CD14-positive monocyte (primary cell): ENCODE results near the gene RING1. TPM values are rescaled to one million over a fixed set of nuclear protein-coding genes. Genes with fewer than 3 reads are reported as not detected.

Experiments
- DNase-seq, 3 donors: peaks; one replicate each; pipeline ENCODE4 v3.0.0-alpha.2; 2011 to 2022
- H2AFZ ChIP-seq: 2 replicates; pipeline ENCODE4 v1.6.0; 2012; ENCODE audit warnings: mild to moderate bottlenecking, low read depth, low read length, inconsistent platforms; ENCODE audit not compliant: insufficient read depth, poor library complexity, severe bottlenecking
- H3K27ac ChIP-seq, 2 donors: 1 replicate in 1 of 2; 2 replicates in 1 of 2; pipeline ENCODE4 v1.5.1; 2012 to 2013; ENCODE audit warnings: low read length in 2 of 2, control low read depth in 1 of 2, inconsistent platforms in 1 of 2, low read depth in 1 of 2, mild to moderate bottlenecking in 1 of 2
- H3K27me3 ChIP-seq, 2 donors: one replicate each; pipeline versions ENCODE4 v1.6.0 to v1.6.1; 2011 to 2013; ENCODE audit warnings: low read length in 2 of 2; ENCODE audit not compliant: control insufficient read depth in 2 of 2, insufficient read depth in 2 of 2
- H3K36me3 ChIP-seq, 2 donors: replicated peaks in 1 of 2; 1 replicate in 1 of 2; 2 replicates in 1 of 2; pipeline versions ENCODE4 v1.5.1 to v1.6.1; 2012 to 2013; ENCODE audit warnings: low read length in 2 of 2, control low read depth in 1 of 2, inconsistent platforms in 1 of 2, mild to moderate bottlenecking in 1 of 2; ENCODE audit not compliant: insufficient read depth in 2 of 2, control insufficient read depth in 1 of 2
- H3K4me1 ChIP-seq, 2 donors: 1 replicate in 1 of 2; 2 replicates in 1 of 2; pipeline versions ENCODE4 v1.5.1 to v1.6.1; 2012 to 2013; ENCODE audit warnings: low read length in 2 of 2, control low read depth in 1 of 2, inconsistent platforms in 1 of 2, mild to moderate bottlenecking in 1 of 2, moderate library complexity in 1 of 2; ENCODE audit not compliant: insufficient read depth in 2 of 2, control insufficient read depth in 1 of 2
- H3K4me2 ChIP-seq: replicated peaks from 2 replicates; pipeline ENCODE3; 2012; ENCODE audit warnings: low read length, moderate library complexity, mild to moderate bottlenecking; ENCODE audit not compliant: poor library complexity, severe bottlenecking; ENCODE audit errors: extremely low read depth
- H3K4me3 ChIP-seq, 3 experiments: fragments of 200-600 bp in 1 of 3; sonication (generic) in 1 of 3; replicated peaks in 1 of 3; 1 replicate in 2 of 3; 2 replicates in 1 of 3; pipeline ENCODE4 v1.5.1; 2011 to 2013; ENCODE audit warnings: low read length in 3 of 3, mild to moderate bottlenecking in 3 of 3, control low read depth in 2 of 3, low read depth in 2 of 3, inconsistent platforms in 1 of 3, moderate library complexity in 1 of 3
- H3K79me2 ChIP-seq: 2 replicates; pipeline ENCODE4 v1.6.0; 2012; ENCODE audit warnings: mild to moderate bottlenecking, control low read depth, inconsistent platforms, low read length, moderate library complexity; ENCODE audit not compliant: insufficient read depth
- H3K9ac ChIP-seq: 2 replicates; pipeline ENCODE4 v1.6.0; 2017; ENCODE audit warnings: low read length, mild to moderate bottlenecking; ENCODE audit not compliant: insufficient read depth, poor library complexity, severe bottlenecking
- H3K9me3 ChIP-seq, 2 donors: replicated peaks in 1 of 2; 1 replicate in 1 of 2; 2 replicates in 1 of 2; pipeline versions ENCODE4 v1.5.1 to v1.6.1; 2012 to 2013; ENCODE audit warnings: low read length in 2 of 2, control low read depth in 1 of 2; ENCODE audit not compliant: control insufficient read depth in 1 of 2, insufficient read depth in 1 of 2
- H4K20me1 ChIP-seq: 2 replicates; pipeline ENCODE4 v1.6.0; 2012; ENCODE audit warnings: mild to moderate bottlenecking, low read length, control low read depth, moderate library complexity; ENCODE audit not compliant: insufficient read depth
- H3K27ac Mint-ChIP-seq, 7 donors: one replicate each; pipeline ENCODE4 v1.8.0; 2020; ENCODE audit warnings: mild to moderate bottlenecking in 7 of 7, mixed read lengths in 7 of 7, moderate library complexity in 6 of 7, inconsistent platforms in 2 of 7
- H3K27me3 Mint-ChIP-seq, 3 donors: one replicate each; pipeline ENCODE4 v1.8.0; 2021 to 2022; ENCODE audit warnings: low read depth in 3 of 3, mild to moderate bottlenecking in 3 of 3, mixed read lengths in 3 of 3, moderate library complexity in 3 of 3, inconsistent platforms in 1 of 3
- H3K36me3 Mint-ChIP-seq, 2 donors: one replicate each; pipeline ENCODE4 v1.8.0; 2020; ENCODE audit warnings: mixed read lengths in 2 of 2, inconsistent platforms in 1 of 2, mild to moderate bottlenecking in 1 of 2
- H3K4me1 Mint-ChIP-seq: one replicate; pipeline ENCODE4 v1.8.0; 2020; ENCODE audit warnings: mild to moderate bottlenecking, mixed read lengths
- H3K4me3 Mint-ChIP-seq, 2 donors: one replicate each; pipeline ENCODE4 v1.8.0; 2020; ENCODE audit warnings: mild to moderate bottlenecking in 2 of 2, mixed read lengths in 2 of 2, moderate library complexity in 1 of 2
- H3K9me3 Mint-ChIP-seq, 7 donors: one replicate each; pipeline ENCODE4 v1.8.0; 2020 to 2022; ENCODE audit warnings: mixed read lengths in 7 of 7, mild to moderate bottlenecking in 6 of 7, moderate library complexity in 6 of 7, inconsistent platforms in 2 of 7
- CTCF ChIP-seq: fragments of 200-600 bp; IDR thresholded peaks from one replicate; pipeline ENCODE4 v1.8.0; 2022; ENCODE audit warnings: antibody characterized with exemption, mild to moderate bottlenecking
- WGBS: methylation state at CpG from one replicate; pipeline ENCODE4 v1.1.5; 2013; ENCODE audit warnings: missing lambda C conversion rate; ENCODE audit not compliant: insufficient coverage; 5-methylcytosine and 5-hydroxymethylcytosine counted together
- intact Hi-C, 2 donors: fragments of 100-400 bp; cut with micrococcal nuclease; formaldehyde crosslinking; loops; one replicate each; pipeline versions ENCODE4 v1.15.0 to v1.15.1; 2023
- polyA plus RNA-seq, 3 donors: library from polyadenylated mRNA; depleted of rRNA in 1 of 3; unstranded in 2 of 3; stranded (reverse) in 1 of 3; fragments of 300-500 nt in 2 of 3; fragments of >200 nt in 1 of 3; fragmentation: Illumina TruSeq in 2 of 3; gene quantifications; 1 replicate in 2 of 3; 2 replicates in 1 of 3; pipeline ENCODE4 v1.2.3, GENCODE V29; 2012 to 2021

RING1 gene
- polyA plus RNA-seq, 3 donors = 4.6 to 27.9 (median 5.7) TPM

- no peaks in the 10 kb centered on the region for H3K4me1 Mint-ChIP-seq
- no peaks in the 10 kb centered on the region for H3K36me3 Mint-ChIP-seq
- H3K4me3 Mint-ChIP-seq = no peak overlapping the region
- H3K36me3 ChIP-seq = no peaks in the 10 kb centered on the region
- H3K27ac ChIP-seq = no peak overlapping the region
- H3K4me3 ChIP-seq = no peak overlapping the region
- H3K4me1 ChIP-seq = no peaks in the 10 kb centered on the region
- H3K27ac Mint-ChIP-seq = peak overlapping the region in 2 of 7 donors; percentile 26 to 73
- intact Hi-C loops = no loop called here
- H3K9ac ChIP-seq = no peak overlapping the region
- no peaks in the 10 kb centered on the region for H3K27me3 ChIP-seq
- DNase-seq = no peak
- H3K27me3 Mint-ChIP-seq = peaks cover 6 to 20% (median 14%) of the 10 kb centered on the region in 3 donors
- 83% methylated on average over 9 of the region's 9 CpGs for WGBS
- no peaks in the 10 kb centered on the region for H3K9me3 Mint-ChIP-seq
- no peaks in the 10 kb centered on the region for H4K20me1 ChIP-seq
- TF ChIP-seq CTCF = no peak
- no peaks in the 10 kb centered on the region for H3K79me2 ChIP-seq
- H2AFZ ChIP-seq = no peak overlapping the region
- no peaks in the 10 kb centered on the region for H3K9me3 ChIP-seq
- H3K4me2 ChIP-seq = no peak overlapping the region
These were observed 37.9 kb upstream of the RING1 start for GRCh38 chr6:33170176-33171015.

- no peak for DNase-seq
- Histone ChIP-seq H3K4me1 (no peaks in the 10 kb centered on the region), H3K4me2 (no peak overlapping the region), H3K9me3 (no peaks in the 10 kb centered on the region), H3K9ac (no peak overlapping the region), H4K20me1 (no peaks in the 10 kb centered on the region), H2AFZ (no peak overlapping the region), H3K36me3 (no peaks in the 10 kb centered on the region), H3K4me3 (no peak overlapping the region), H3K27ac (no peak overlapping the region), H3K79me2 (no peaks in the 10 kb centered on the region), H3K27me3 (no peaks in the 10 kb centered on the region)
- H3K27me3 Mint-ChIP-seq = peaks cover 8 to 23% (median 15%) of the 10 kb centered on the region in 3 donors
- no peak for TF ChIP-seq CTCF
- H3K36me3 Mint-ChIP-seq = no peaks in the 10 kb centered on the region
- H3K27ac Mint-ChIP-seq = no peak overlapping the region
- H3K4me3 Mint-ChIP-seq = peak overlapping the region in 1 of 2 donors; percentile 20
- WGBS = 93% methylated on average over 8 of the region's 11 CpGs
- H3K9me3 Mint-ChIP-seq = no peaks in the 10 kb centered on the region
- no peaks in the 10 kb centered on the region for H3K4me1 Mint-ChIP-seq
- intact Hi-C loops = no loop called here
These were observed 37.1 kb upstream of the RING1 start for GRCh38 chr6:33171016-33171879.
